Left renal pelvis (tissue), 4 donors: ENCODE measurements around the gene NUDC. TPM values are rescaled to one million over a fixed set of nuclear protein-coding genes. Genes with fewer than 3 reads are reported as not detected.
A peak's percentile ranks its signal among the peaks of the same experiment; 100 is the strongest.
"Not testable (repeated sequence)": the region's sequence is repeated elsewhere in the genome, so short reads cannot be mapped to it uniquely, and the experiment has no call there.

ENCODE experiments used
- DNase-seq, 4 donors: peaks; one replicate each; pipeline ENCODE4 v3.0.0-alpha.2; 2013; ENCODE audit warnings: low read depth in 4 of 4, low spot score in 3 of 4
- polyA plus RNA-seq, 4 donors: library from polyadenylated mRNA; unstranded; fragments of 120-200 nt; gene quantifications; one replicate each; pipeline ENCODE4 v1.2.1, GENCODE V29; 2013; ENCODE audit not compliant: insufficient read length in 4 of 4

The NUDC gene
- polyA plus RNA-seq = 10 to 100 TPM; 57.2 to 99.1 (median 89.5) TPM

GRCh38 chr1:26921540-26922430, at the start of gene NUDC:
Gene NUDC, plus strand, starts transcription at chr1:26921743. Its CDS starts 106 bp downstream, at chr1:26921849.
- peak; percentile 84 to 91 (median 90) for DNase-seq

- not testable (repeated sequence) for DNase-seq
Observed at GRCh38 chr1:26873097-26873496, 48.4 kb upstream of the NUDC start.

- no peak for DNase-seq
Observed at GRCh38 chr1:26874896-26875295, 46.6 kb upstream of the NUDC start.

GRCh38 chr1:26877326-26877725, 44.2 kb upstream of the NUDC start:
- DNase-seq = no peak

GRCh38 chr1:26879793-26880192, 41.8 kb upstream of the NUDC start:
- DNase-seq = no peak

- DNase-seq = not testable (repeated sequence)
Observed at GRCh38 chr1:26881611-26882010, 39.9 kb upstream of the NUDC start.

GRCh38 chr1:26882696-26883463, 38.7 kb upstream of the NUDC start:
- DNase-seq = no peak

GRCh38 chr1:26887125-26887524, 34.4 kb upstream of the NUDC start:
- no peak for DNase-seq

- DNase-seq = no peak
Observed at GRCh38 chr1:26888231-26888630, 33.3 kb upstream of the NUDC start.

GRCh38 chr1:26889551-26890466, 31.7 kb upstream of the NUDC start, which contains the start of gene GPN2:
Gene GPN2, minus strand, starts transcription at chr1:26890283. Its CDS starts 187 bp downstream, at chr1:26890096.
- DNase-seq = peak; percentile 65 to 78 (median 70)

- DNase-seq = no peak
Observed at GRCh38 chr1:26890467-26890796, 31.1 kb upstream of the NUDC start.

GRCh38 chr1:26894263-26894662, 27.3 kb upstream of the NUDC start:
- no peak for DNase-seq

- DNase-seq = no peak
Observed at GRCh38 chr1:26897351-26897750, 24.2 kb upstream of the NUDC start.

- DNase-seq = peak; percentile 81 to 91 (median 85)
Observed at GRCh38 chr1:26900001-26900814, 21.3 kb upstream of the NUDC start, which contains the start of gene GPATCH3. Gene GPATCH3, minus strand, starts transcription at chr1:26900467. Its CDS starts 25 bp downstream, at chr1:26900442.

GRCh38 chr1:26900815-26901511, 20.6 kb upstream of the NUDC start:
- no peak for DNase-seq

GRCh38 chr1:26907071-26907917, 14.2 kb upstream of the NUDC start:
- no peak for DNase-seq

GRCh38 chr1:26909951-26910342, 11.6 kb upstream of the NUDC start:
- no peak for DNase-seq
